GM19025 (cell line): ENCODE results near the gene AKAP11.

Experiments
- ATAC-seq: cut with Tn5 transposase; IDR thresholded peaks from one replicate; pipeline ENCODE4 v1.9.1; 2021; ENCODE audit warnings: mild to moderate bottlenecking, low read depth, moderate library complexity; ENCODE audit not compliant: unreplicated experiment

The AKAP11 gene

GRCh38 chr13:42271337-42272114 lies 426 bp upstream of the AKAP11 start:
- ATAC-seq = peak; percentile 82

- ATAC-seq = no peak
Measured at GRCh38 chr13:42272804-42273175, 838 bp downstream of the AKAP11 start.

GRCh38 chr13:42274386-42275097 lies 2.6 kb downstream of the AKAP11 start:
- ATAC-seq = no peak

GRCh38 chr13:42275098-42275471 lies 3.1 kb downstream of the AKAP11 start:
- peak; percentile 20 for ATAC-seq

- no peak for ATAC-seq
Measured at GRCh38 chr13:42275506-42275905, 3.6 kb downstream of the AKAP11 start.

GRCh38 chr13:42276683-42277082 lies 4.7 kb downstream of the AKAP11 start:
- no peak for ATAC-seq

GRCh38 chr13:42277618-42278276 lies 5.8 kb downstream of the AKAP11 start:
- no peak for ATAC-seq

GRCh38 chr13:42279080-42279479 lies 7.1 kb downstream of the AKAP11 start:
- ATAC-seq = no peak

GRCh38 chr13:42279986-42280385 lies 8.0 kb downstream of the AKAP11 start:
- no peak for ATAC-seq

- ATAC-seq = no peak
Measured at GRCh38 chr13:42280537-42280936, 8.6 kb downstream of the AKAP11 start.

- ATAC-seq = no peak
Measured at GRCh38 chr13:42283574-42283973, 11.6 kb downstream of the AKAP11 start.

GRCh38 chr13:42284068-42284467 lies 12.1 kb downstream of the AKAP11 start:
- no peak for ATAC-seq

GRCh38 chr13:42298392-42298791 lies 26.4 kb downstream of the AKAP11 start:
- ATAC-seq = no peak

- no peak for ATAC-seq
Measured at GRCh38 chr13:42305503-42305902, 33.6 kb downstream of the AKAP11 start.

GRCh38 chr13:42307461-42307860 lies 35.5 kb downstream of the AKAP11 start:
- no peak for ATAC-seq

GRCh38 chr13:42312817-42313431 lies 41.0 kb downstream of the AKAP11 start:
- ATAC-seq = no peak

GRCh38 chr13:42318570-42318969 lies 46.6 kb downstream of the AKAP11 start:
- no peak for ATAC-seq

GRCh38 chr13:42320375-42320787 lies 48.4 kb downstream of the AKAP11 start:
- ATAC-seq = no peak

GRCh38 chr13:42322806-42323205 lies 50.9 kb downstream of the AKAP11 start:
- ATAC-seq = no peak

GRCh38 chr13:42324704-42325103 lies 52.8 kb downstream of the AKAP11 start:
- no peak for ATAC-seq

- ATAC-seq = no peak
Measured at GRCh38 chr13:42327725-42328124, 55.8 kb downstream of the AKAP11 start.
